Left renal cortex interstitium (tissue), 4 donors: ENCODE results near the gene ARL17B. TPM values are rescaled to one million over a fixed set of nuclear protein-coding genes. Genes with fewer than 3 reads are reported as not detected.
"Not testable (repeated sequence)": the region's sequence is repeated elsewhere in the genome, so short reads cannot be mapped to it uniquely, and the experiment has no call there.

Experiments used
- DNase-seq, 4 donors: peaks; one replicate each; pipeline ENCODE4 v3.0.0-alpha.2; 2013; ENCODE audit warnings: low read depth in 4 of 4, low spot score in 2 of 4, missing footprints in 1 of 4
- polyA plus RNA-seq, 4 donors: library from polyadenylated mRNA; unstranded; fragments of 120-200 nt; gene quantifications; one replicate each; pipeline ENCODE4 v1.2.1, GENCODE V29; 2013; ENCODE audit not compliant: insufficient read length in 4 of 4

ARL17B gene
- polyA plus RNA-seq, 4 donors, result 10.3 to 22.6 (median 17.2) TPM

DNA sequence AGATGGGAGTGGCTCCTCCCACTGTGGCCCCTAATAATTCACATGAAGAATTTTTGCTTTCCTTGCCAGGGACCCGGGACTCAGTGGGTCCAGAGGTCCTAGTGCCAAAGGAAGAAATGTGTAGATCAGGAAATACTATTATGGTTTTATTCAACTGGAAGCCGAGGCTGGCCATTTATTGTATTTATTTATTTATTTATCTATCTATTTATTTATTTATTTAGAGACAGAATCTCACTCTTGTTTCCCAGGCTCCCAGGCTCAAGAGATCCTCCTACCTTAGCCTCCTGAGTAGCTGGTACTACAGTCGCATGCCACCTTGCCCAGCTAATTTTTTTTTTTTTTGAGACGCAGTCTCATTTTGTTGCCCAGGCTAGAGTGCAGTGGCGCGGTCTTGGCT is 107.4 kb downstream of the ARL17B start:
- DNase-seq, result not testable (repeated sequence)

DNA sequence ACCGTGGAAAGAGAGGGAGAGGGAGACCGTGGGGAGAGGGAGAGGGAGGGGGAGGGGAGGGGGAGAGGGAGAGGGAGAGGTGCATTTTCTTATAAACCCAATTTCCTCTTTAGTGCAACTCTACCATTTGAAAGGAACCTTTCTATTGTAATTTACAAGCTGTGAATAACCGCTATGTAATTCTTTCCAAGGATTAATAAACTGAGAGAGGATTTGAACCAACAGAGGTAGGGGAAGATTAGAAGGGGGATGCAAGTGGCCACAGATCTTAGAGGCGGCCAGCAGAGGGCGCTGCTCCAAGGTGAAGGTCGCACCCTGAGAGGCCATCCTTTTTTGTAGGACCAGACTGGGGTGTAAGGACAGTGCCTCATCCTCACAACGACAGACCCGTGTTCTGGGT is 107.8 kb downstream of the ARL17B start:
- not testable (repeated sequence) for DNase-seq

GRCh38 chr17:46252804-46253203 is 108.8 kb downstream of the ARL17B start:
- DNase-seq, result not testable (repeated sequence)

- not testable (repeated sequence) for DNase-seq
Observed at GRCh38 chr17:46249153-46249552, 112.4 kb downstream of the ARL17B start.

DNA sequence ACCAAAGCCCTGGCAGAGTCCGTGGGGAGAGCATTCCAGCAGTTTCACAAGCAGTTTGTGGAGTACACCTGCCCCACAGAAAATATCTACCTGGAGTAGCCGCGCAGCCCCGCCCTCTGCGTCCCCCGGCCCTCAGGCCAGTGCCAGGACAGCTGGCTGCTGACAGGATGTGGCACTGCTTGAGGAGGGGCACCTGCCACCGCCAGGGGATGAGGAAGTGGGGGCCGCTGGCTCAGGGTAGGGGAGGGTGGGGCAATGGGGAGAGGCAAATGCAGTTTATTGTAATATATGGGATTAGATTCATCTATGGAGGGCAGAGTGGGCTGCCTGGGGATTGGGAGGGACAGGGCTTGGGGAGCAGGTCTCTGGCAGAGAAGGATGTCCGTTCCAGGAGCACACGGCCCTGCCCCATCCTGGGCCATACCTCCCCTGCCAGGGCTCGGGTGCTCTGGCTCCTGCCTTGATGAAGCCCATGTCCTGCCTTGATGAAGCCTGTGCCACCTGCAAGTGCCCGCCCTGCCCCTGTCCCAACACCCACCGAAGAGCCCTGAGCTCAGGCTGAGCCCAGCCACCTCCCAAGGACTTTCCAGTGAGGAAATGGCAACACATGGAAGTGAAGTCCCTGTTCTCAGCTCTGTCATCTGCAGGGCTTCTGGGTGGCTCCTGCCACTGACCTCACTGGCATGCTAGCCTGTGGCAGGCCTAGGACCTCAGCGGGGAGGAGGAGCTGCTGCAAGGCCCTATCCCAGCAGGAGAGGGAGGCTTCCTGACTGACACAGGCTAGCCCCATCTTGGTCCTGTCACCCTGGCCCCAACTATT is 116.4 kb downstream of the ARL17B start:
- not testable (repeated sequence) for DNase-seq

DNA sequence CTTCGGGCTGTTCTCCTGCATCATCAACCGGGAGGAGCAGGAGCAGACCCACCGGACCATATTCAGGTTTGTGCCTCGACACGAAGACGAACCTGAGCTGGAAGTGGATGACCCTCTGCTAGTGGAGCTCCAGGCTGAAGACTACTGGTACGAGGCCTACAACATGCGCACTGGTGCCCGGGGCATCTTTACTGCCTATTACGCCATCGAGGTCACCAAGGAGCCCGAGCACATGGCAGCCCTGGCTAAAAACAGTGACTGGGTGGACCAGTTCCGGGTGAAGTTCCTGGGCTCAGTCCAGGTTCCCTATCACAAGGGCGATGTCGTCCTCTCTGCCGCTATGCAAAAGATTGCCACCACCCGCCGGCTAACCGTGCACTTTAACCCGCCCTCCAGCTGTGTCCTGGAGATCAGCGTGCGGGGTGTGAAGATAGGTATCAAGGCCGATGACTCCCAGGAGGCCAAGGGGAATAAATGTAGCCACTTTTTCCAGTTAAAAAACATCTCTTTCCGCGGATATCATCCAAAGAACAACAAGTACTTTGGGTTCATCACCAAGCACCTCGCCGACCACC is 117.1 kb downstream of the ARL17B start:
- DNase-seq, result not testable (repeated sequence)

GRCh38 chr17:46243928-46244327 is 117.6 kb downstream of the ARL17B start:
- not testable (repeated sequence) for DNase-seq

- DNase-seq, result not testable (repeated sequence)
Observed at GRCh38 chr17:46243505-46243904, 118.1 kb downstream of the ARL17B start.

DNA sequence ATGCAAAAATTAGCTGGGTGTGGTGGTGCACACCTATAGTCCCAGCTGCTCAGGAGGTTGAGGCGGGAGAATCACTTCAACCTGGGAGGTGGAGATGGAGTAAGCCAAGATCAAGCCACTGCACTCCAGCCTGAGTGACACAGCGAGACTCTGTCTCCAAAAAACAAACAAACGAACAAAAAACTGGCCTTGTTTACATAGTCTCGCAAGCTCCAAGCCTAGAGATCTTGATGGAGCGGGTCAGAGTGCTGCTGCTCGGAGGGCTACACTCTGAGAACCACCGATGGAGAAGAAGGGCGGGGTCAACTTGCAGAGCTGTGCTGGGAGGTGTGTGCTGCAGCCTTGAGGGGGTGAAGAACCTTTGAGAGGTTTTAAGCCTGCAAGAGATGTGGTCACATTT is 130.2 kb downstream of the ARL17B start:
- not testable (repeated sequence) for DNase-seq

- DNase-seq, result peak; percentile 37 to 98 (median 74)
Observed at GRCh38 chr17:46225274-46225794, 136.2 kb downstream of the ARL17B start.

GRCh38 chr17:46224864-46225263 is 136.7 kb downstream of the ARL17B start:
- not testable (repeated sequence) for DNase-seq

Other genes with a start within 250 kb of the ARL17B start
- 100 to 1,000 TPM in 1 of 4 donors, 10 to 100 TPM in 3; 50.6 to 111 (median 63.5) TPM for gene KANSL1, start 168.3 kb downstream of the ARL17B start, polyA plus RNA-seq
- gene LRRC37A, start 66.6 kb downstream of the ARL17B start, polyA plus RNA-seq, result 1 to 10 TPM; 2.0 to 7.8 (median 4.4) TPM
- gene LRRC37A2, start 150.7 kb upstream of the ARL17B start, polyA plus RNA-seq, result 10 to 100 TPM; 17.5 to 68.0 (median 40.8) TPM
- gene ARL17A, start 217.9 kb upstream of the ARL17B start, polyA plus RNA-seq, result 10 to 100 TPM; 17.8 to 62.2 (median 37.7) TPM
- gene NSF, start 228.9 kb upstream of the ARL17B start, polyA plus RNA-seq, result 10 to 100 TPM; 29.0 to 40.5 (median 35.0) TPM